GM12872 (cell line): ENCODE measurements around the gene CFAP97.

Source experiments
- CTCF ChIP-seq: IDR thresholded peaks from 3 replicates; pipeline ENCODE4 v1.5.1; 2011; ENCODE audit warnings: low read depth, mild to moderate bottlenecking, low read length, moderate library complexity; ENCODE audit not compliant: insufficient read depth

Gene CFAP97

GRCh38 chr4:185211641-185212040 is 7.8 kb upstream of the CFAP97 start:
- no peak for TF ChIP-seq CTCF

DNA sequence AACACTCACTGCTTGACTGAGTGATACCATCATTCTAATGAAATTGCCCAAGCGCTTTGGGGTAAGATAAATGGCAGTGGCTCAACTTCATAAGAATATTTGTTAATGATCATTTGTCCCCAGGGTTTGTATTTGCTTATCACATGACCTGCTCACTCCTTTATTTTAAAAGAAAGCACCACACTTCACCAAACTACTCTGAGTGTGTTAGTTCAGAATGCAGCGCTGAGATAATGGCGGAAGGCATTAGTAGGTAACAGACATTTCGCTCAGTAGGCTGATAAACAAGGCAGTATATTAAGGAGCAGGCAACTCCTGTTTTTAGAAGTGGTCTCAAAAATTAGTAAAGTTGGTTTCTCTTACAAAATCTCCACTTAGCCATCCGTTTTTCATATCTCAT is 7.2 kb upstream of the CFAP97 start:
- TF ChIP-seq CTCF = no peak

- TF ChIP-seq CTCF = no peak
Measured at GRCh38 chr4:185210102-185210981, 6.5 kb upstream of the CFAP97 start.

DNA sequence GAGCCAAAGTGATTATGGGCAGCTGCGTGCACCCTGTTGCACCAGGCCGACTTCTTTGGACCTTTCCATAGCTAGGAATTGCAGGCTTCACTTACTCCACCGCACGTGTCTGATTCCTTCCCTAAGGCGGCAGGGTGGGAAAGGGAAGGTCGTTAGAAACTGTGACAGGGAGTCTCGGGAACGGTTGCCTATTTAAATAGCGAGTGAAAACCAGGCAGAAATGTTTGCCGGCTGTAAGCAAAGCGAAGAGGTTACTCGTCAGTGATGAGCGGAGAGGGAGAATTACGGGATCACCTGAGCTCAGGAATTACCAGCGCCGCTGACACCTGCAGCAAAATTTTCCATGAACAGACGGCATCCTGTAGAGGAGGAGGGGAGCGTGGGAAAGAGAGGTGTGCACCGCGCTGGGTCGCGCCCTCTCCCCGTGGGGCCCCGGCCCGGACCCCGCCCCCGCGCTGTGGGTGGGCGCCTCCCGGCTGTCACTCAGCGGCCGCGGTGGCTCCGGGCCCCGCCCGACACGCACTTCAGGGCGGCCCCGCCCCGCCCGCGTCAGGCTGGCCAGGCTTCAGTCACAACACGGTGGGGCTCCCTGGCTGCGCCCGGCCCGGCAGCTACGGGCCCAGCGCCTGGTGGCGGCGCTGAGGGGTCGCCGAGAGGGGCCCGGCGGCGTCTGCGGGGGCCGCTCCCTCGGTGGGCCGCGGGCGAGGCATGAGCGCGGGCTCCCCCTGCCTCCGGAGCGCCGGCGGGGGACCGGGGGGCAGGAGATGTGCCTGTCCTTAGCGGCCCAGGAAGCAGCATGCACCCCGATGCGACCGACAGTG is 5.4 kb upstream of the CFAP97 start, which contains the start of gene SNX25:
TSS of gene SNX25 (plus strand) at position 568 of the 821 bp plus-strand sequence. CDS start at position 797, 229 bp downstream.
- no peak for TF ChIP-seq CTCF

DNA sequence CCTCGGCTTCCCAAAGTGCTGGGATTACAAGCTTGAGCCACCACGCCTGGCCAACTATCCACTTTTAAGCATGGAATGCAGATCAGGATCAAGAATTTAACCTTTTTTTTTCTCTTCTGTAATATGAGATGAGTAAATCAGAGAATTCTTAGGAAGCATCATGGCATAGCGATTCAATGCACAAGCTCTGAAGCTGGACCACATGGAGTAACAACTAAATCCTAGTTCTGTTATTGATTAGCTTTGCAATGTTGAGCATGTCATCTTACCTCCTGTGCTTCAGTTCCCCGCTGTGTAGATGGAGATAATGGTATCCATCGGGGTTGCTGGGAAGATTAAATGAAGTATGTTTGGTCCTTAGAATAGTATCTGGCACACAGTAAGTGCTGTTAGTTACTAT is 3.7 kb upstream of the CFAP97 start:
- TF ChIP-seq CTCF = no peak

- TF ChIP-seq CTCF = no peak
Measured at GRCh38 chr4:185205697-185206342, 2.0 kb upstream of the CFAP97 start.
